WERI-Rb-1 (cell line): ENCODE measurements around the gene NPHP1.
"Not testable (repeated sequence)": the region's sequence is repeated elsewhere in the genome, so short reads cannot be mapped to it uniquely, and the experiment has no call there.

Source experiments
- DNase-seq: peaks from one replicate; pipeline ENCODE4 v3.0.0-alpha.2; 2020
- H3K27ac ChIP-seq: fragments of 250-450 bp; sonication (Bioruptor Pico); 2 replicates; pipeline ENCODE4 v1.5.1; 2020; ENCODE audit warnings: mild to moderate bottlenecking, moderate library complexity
- H3K27me3 ChIP-seq: fragments of 250-450 bp; sonication (Bioruptor Pico); 2 replicates; pipeline ENCODE4 v1.5.1; 2021; ENCODE audit warnings: mild to moderate bottlenecking, low read depth, moderate library complexity; ENCODE audit not compliant: insufficient read depth, severe bottlenecking
- H3K36me3 ChIP-seq: fragments of 250-450 bp; sonication (Bioruptor Pico); 2 replicates; pipeline ENCODE4 v1.5.1; 2020; ENCODE audit warnings: mild to moderate bottlenecking, moderate library complexity
- H3K4me3 ChIP-seq: 2 replicates; pipeline ENCODE4 v1.5.1; 2011; ENCODE audit warnings: low read depth, mild to moderate bottlenecking, control low read depth, low read length
- H3K9me3 ChIP-seq: fragments of 250-450 bp; sonication (Bioruptor Pico); 2 replicates; pipeline ENCODE4 v1.5.1; 2021; ENCODE audit warnings: mild to moderate bottlenecking, moderate library complexity; ENCODE audit not compliant: severe bottlenecking
- TF ChIP-seq, protein P1 (sequence below): IDR thresholded peaks from 2 replicates; pipeline ENCODE4 v1.5.1; 2011; ENCODE audit warnings: low read depth, mild to moderate bottlenecking, control low read depth, inconsistent platforms, low read length

Gene NPHP1

GRCh38 chr2:110166266-110166665, 38.5 kb downstream of the NPHP1 start:
- DNase-seq: no peak
- TF ChIP-seq, protein P1, sequence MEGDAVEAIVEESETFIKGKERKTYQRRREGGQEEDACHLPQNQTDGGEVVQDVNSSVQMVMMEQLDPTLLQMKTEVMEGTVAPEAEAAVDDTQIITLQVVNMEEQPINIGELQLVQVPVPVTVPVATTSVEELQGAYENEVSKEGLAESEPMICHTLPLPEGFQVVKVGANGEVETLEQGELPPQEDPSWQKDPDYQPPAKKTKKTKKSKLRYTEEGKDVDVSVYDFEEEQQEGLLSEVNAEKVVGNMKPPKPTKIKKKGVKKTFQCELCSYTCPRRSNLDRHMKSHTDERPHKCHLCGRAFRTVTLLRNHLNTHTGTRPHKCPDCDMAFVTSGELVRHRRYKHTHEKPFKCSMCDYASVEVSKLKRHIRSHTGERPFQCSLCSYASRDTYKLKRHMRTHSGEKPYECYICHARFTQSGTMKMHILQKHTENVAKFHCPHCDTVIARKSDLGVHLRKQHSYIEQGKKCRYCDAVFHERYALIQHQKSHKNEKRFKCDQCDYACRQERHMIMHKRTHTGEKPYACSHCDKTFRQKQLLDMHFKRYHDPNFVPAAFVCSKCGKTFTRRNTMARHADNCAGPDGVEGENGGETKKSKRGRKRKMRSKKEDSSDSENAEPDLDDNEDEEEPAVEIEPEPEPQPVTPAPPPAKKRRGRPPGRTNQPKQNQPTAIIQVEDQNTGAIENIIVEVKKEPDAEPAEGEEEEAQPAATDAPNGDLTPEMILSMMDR: no peak
- Histone ChIP-seq H3K4me3 (no peak overlapping the region), H3K27me3 (no peaks in the 10 kb centered on the region), H3K36me3 (no peaks in the 10 kb centered on the region), H3K9me3 (no peaks in the 10 kb centered on the region), H3K27ac (no peak overlapping the region)

GRCh38 chr2:110157153-110157793, 47.5 kb downstream of the NPHP1 start:
- Histone ChIP-seq H3K27me3 (peaks cover 2% of the 10 kb centered on the region), H3K4me3 (no peak overlapping the region), H3K36me3 (no peaks in the 10 kb centered on the region), H3K9me3 (peaks cover 4% of the 10 kb centered on the region), H3K27ac (no peak overlapping the region)
- no peak for DNase-seq
- TF ChIP-seq, protein P1: peak; percentile 60

DNA sequence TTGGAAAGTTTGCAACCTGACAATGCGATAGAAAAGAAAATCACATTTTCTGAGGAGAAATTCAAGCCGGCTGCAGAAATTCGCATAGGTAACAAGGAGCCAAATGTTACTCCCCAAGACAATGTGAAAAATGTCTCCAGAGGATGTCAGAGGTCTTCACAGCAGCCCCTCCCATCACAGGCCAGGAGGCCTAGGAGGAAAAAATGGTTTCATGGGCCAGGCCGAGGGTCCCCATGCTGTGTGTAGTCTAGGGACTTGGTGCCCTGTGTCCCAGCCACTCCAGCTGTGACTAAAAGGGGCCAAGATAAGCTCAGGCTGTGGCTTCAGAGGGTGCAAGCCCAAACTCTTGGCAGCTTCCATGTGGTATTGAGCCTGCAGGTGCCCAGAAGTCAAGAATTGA, 50.0 kb downstream of the NPHP1 start:
- H3K27me3 ChIP-seq, H3K9me3 ChIP-seq, DNase-seq, H3K27ac ChIP-seq, H3K4me3 ChIP-seq, H3K36me3 ChIP-seq: not testable (repeated sequence)

DNA sequence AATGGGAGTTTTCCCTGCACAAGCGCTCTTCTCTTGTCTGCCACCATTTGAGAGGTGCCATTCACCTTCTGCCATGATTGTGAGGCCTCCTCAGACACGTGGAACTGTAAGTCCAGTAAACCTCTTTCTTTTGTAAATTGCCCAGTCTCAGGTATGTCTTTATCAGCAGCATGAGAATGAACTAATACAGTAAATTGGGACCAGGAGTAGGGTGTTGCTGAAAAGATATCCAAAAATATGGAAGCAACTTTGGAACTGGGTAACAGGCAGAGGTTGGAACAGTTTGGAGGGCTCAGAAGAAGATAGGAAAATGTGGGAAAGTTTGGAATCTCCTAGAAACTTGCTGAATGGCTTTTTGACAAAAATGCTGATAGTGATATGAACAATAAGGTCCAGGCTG, 50.6 kb downstream of the NPHP1 start:
- H3K36me3 ChIP-seq: not testable (repeated sequence)

GRCh38 chr2:110153416-110153815, 51.4 kb downstream of the NPHP1 start:
- H3K36me3 ChIP-seq: no peaks in the 10 kb centered on the region
- TF ChIP-seq, protein P1: no peak
- DNase-seq: no peak

More for the DNA sequence above, 50.6 kb downstream of the NPHP1 start:
- H3K4me3 ChIP-seq, H3K27ac ChIP-seq, H3K9me3 ChIP-seq, H3K27me3 ChIP-seq, DNase-seq: not testable (repeated sequence)

GRCh38 chr2:110152943-110153342, 51.9 kb downstream of the NPHP1 start:
- TF ChIP-seq, protein P1: no peak

More at GRCh38 chr2:110153416-110153815, 51.4 kb downstream of the NPHP1 start:
- Histone ChIP-seq H3K4me3 (no peak overlapping the region), H3K9me3 (peaks cover 4% of the 10 kb centered on the region), H3K27ac (no peak overlapping the region), H3K27me3 (peaks cover 2% of the 10 kb centered on the region)

More at GRCh38 chr2:110152943-110153342, 51.9 kb downstream of the NPHP1 start:
- H3K36me3 ChIP-seq: no peaks in the 10 kb centered on the region
- no peak overlapping the region for H3K4me3 ChIP-seq
- peaks cover 4% of the 10 kb centered on the region for H3K9me3 ChIP-seq
- DNase-seq: no peak
- H3K27ac ChIP-seq: no peak overlapping the region
- peaks cover 2% of the 10 kb centered on the region for H3K27me3 ChIP-seq
